ENCODE data around the gene PEX1. TPM values are rescaled to one million over a fixed set of nuclear protein-coding genes. Genes with fewer than 3 reads are reported as not detected.
"Not testable (repeated sequence)": the region's sequence is repeated elsewhere in the genome, so short reads cannot be mapped to it uniquely, and the experiment has no call there.

The PEX1 gene
- total and polyA plus RNA-seq, 2 experiments from 2014 or later: 22.5 to 25.4 TPM

- no peaks in the 10 kb centered on the region for H3K27me3 ChIP-seq (ENCODE audit: insufficient read depth)
- DNase-seq (ENCODE audit: low spot score): no peak
- H3K4me1 Mint-ChIP-seq: no peaks in the 10 kb centered on the region
- H2AFZ ChIP-seq: no peak overlapping the region
- H3K4me1 ChIP-seq (ENCODE audit: insufficient read depth): no peaks in the 10 kb centered on the region
- TF ChIP-seq CTCF (conservative IDR thresholded peaks at IDR 0.05; ENCODE audit: low read depth in 2 of 2) (no peak), EZH2phosphoT487 (IDR thresholded peaks at IDR 0.05; ENCODE audit: unreplicated experiment) (no peak), ETS1 (IDR thresholded peaks at IDR 0.05) (no peak), STAT1 (IDR thresholded peaks at IDR 0.05; ENCODE audit: unreplicated experiment) (no peak), CREB1 (CRISPR knock-in tag; IDR thresholded peaks at IDR 0.05; ENCODE audit: low read depth) (no peak), EZH2 (IDR thresholded peaks at IDR 0.05; ENCODE audit: low read depth, unreplicated experiment) (no peak), ZNF462 (CRISPR knock-in tag; IDR thresholded peaks at IDR 0.05) (no peak), NANOG (IDR thresholded peaks at IDR 0.05; ENCODE audit: borderline replicate concordance) (no peak), REST (IDR thresholded peaks at IDR 0.05; ENCODE audit: unreplicated experiment) (no peak), ZNF114 (CRISPR knock-in tag; IDR thresholded peaks at IDR 0.05) (no peak)
- H3K79me2 ChIP-seq (replicated peaks; ENCODE audit: insufficient read depth): no peaks in the 10 kb centered on the region
- H3K36me3 ChIP-seq (ENCODE audit: insufficient read depth): no peaks in the 10 kb centered on the region
- no peaks in the 10 kb centered on the region for H3K9me2 ChIP-seq (ENCODE audit: insufficient read depth)
- H3K4me3 ChIP-seq: no peak overlapping the region
- no peak overlapping the region for H3K27ac ChIP-seq (ENCODE audit: low read depth)
- no peaks in the 10 kb centered on the region for H4K20me1 ChIP-seq (replicated peaks; ENCODE audit: insufficient read depth)
- peaks cover 33% of the 10 kb centered on the region for H3K9me3 Mint-ChIP-seq
- no peaks in the 10 kb centered on the region for H3F3A ChIP-seq (replicated peaks; ENCODE audit: low read depth)
- no peak for ATAC-seq
- H3K27me3 Mint-ChIP-seq (ENCODE audit: insufficient read depth, low read depth, poor library complexity): peaks cover 2% of the 10 kb centered on the region
- no peak overlapping the region for H3K4me3 Mint-ChIP-seq
- H3K36me3 Mint-ChIP-seq (ENCODE audit: low read depth): no peaks in the 10 kb centered on the region
- no peak overlapping the region for H3K27ac Mint-ChIP-seq
- H3K4me2 ChIP-seq: no peak overlapping the region
These were observed 18.7 kb upstream of the PEX1 start for GRCh38 chr7:92546856-92547497.

GRCh38 chr7:92545116-92545515, 16.8 kb upstream of the PEX1 start:
- not testable (repeated sequence) for H3K4me1 Mint-ChIP-seq; H3K4me1 ChIP-seq (ENCODE audit: insufficient read depth); H3K79me2 ChIP-seq (replicated peaks; ENCODE audit: insufficient read depth); H3K4me2 ChIP-seq; H3K36me3 Mint-ChIP-seq (ENCODE audit: low read depth); H3K27me3 Mint-ChIP-seq (ENCODE audit: insufficient read depth, low read depth, poor library complexity); H3K36me3 ChIP-seq (ENCODE audit: insufficient read depth); H3K27me3 ChIP-seq (ENCODE audit: insufficient read depth); H3K27ac Mint-ChIP-seq; H3K27ac ChIP-seq (ENCODE audit: low read depth); ATAC-seq; H3K4me3 ChIP-seq; H3F3A ChIP-seq (replicated peaks; ENCODE audit: low read depth); H3K4me3 Mint-ChIP-seq; H2AFZ ChIP-seq; H4K20me1 ChIP-seq (replicated peaks; ENCODE audit: insufficient read depth); H3K9me2 ChIP-seq (ENCODE audit: insufficient read depth); DNase-seq (ENCODE audit: low spot score)
- peaks cover 36% of the 10 kb centered on the region for H3K9me3 Mint-ChIP-seq

Measured in GM23338 (cell line).